Smooth muscle cell (in vitro differentiated cells): ENCODE measurements around the gene JAG2. TPM values are rescaled to one million over a fixed set of nuclear protein-coding genes. Genes with fewer than 3 reads are reported as not detected.
A peak's percentile ranks its signal among the peaks of the same experiment; 100 is the strongest.

Experiments
- DNase-seq: peaks from one replicate; lab custom pipeline; 2025; ENCODE audit not compliant: unreplicated experiment; lab: John Stamatoyannopoulos, UW
- H2AFZ ChIP-seq: fragments of 200-600 bp; sonication (generic); 2 replicates; pipeline ENCODE4 v1.6.0; 2016; ENCODE audit warnings: antibody characterized with exemption, low read depth, mild to moderate bottlenecking
- H3F3A ChIP-seq: fragments of 200-600 bp; sonication (generic); 2 replicates; pipeline ENCODE4 v1.6.0; 2017; ENCODE audit warnings: antibody characterized with exemption, low read depth
- H3K27ac ChIP-seq: fragments of 200-600 bp; sonication (generic); 2 replicates; pipeline ENCODE4 v1.5.1; 2016; ENCODE audit warnings: low read depth, mild to moderate bottlenecking
- H3K27me3 ChIP-seq: fragments of 200-600 bp; sonication (generic); 2 replicates; pipeline ENCODE4 v1.6.1; 2016; ENCODE audit warnings: low read depth, mild to moderate bottlenecking
- H3K36me3 ChIP-seq: fragments of 200-600 bp; sonication (generic); 2 replicates; pipeline ENCODE4 v1.5.1; 2016; ENCODE audit warnings: low read depth
- H3K4me1 ChIP-seq: fragments of 200-600 bp; sonication (generic); 2 replicates; pipeline ENCODE4 v1.5.1; 2016; ENCODE audit warnings: low read depth
- H3K4me2 ChIP-seq: fragments of 200-600 bp; sonication (generic); 2 replicates; pipeline ENCODE4 v1.6.0; 2016; ENCODE audit warnings: mild to moderate bottlenecking
- H3K4me3 ChIP-seq: fragments of 200-600 bp; sonication (generic); 2 replicates; pipeline ENCODE4 v1.5.1; 2016; ENCODE audit warnings: mild to moderate bottlenecking
- H3K79me2 ChIP-seq: fragments of 200-600 bp; sonication (generic); 2 replicates; pipeline ENCODE4 v1.6.0; 2016; ENCODE audit warnings: low read depth, mild to moderate bottlenecking
- H3K9ac ChIP-seq: fragments of 200-600 bp; sonication (generic); 2 replicates; pipeline ENCODE4 v1.6.0; 2016; ENCODE audit warnings: low read depth
- H3K9me3 ChIP-seq: fragments of 200-600 bp; sonication (generic); replicated peaks from 2 replicates; pipeline ENCODE4 v1.5.1; 2016; ENCODE audit warnings: low read depth
- H4K20me1 ChIP-seq: fragments of 200-600 bp; sonication (generic); 2 replicates; pipeline ENCODE4 v1.6.0; 2016; ENCODE audit warnings: low read depth
- whole genome bisulfite sequencing: methylation state at CpG from one replicate; pipeline ENCODE4 v1.1.7; 2016; ENCODE audit warnings: low lambda C conversion rate; 5-methylcytosine and 5-hydroxymethylcytosine counted together
- polyA plus RNA-seq: library from polyadenylated mRNA; unstranded; fragments of >200 nt; fragmentation: Nextera tagmentation; extraction: Ambion mirVana; gene quantifications from 2 replicates; pipeline ENCODE4 v1.2.1, GENCODE V29; 2016
- total RNA-seq: library from RNA; depleted of rRNA; stranded (reverse); fragments of >200 nt; gene quantifications from 2 replicates; pipeline ENCODE4 v1.2.3, GENCODE V29; 2014
- TF ChIP-seq, protein P1 (sequence below): fragments of 200-600 bp; sonication (generic); IDR thresholded peaks from 2 replicates; pipeline ENCODE4 v1.5.1; 2017; ENCODE audit warnings: borderline replicate concordance, mild to moderate bottlenecking, antibody characterized with exemption; ENCODE audit not compliant: insufficient read depth, poor library complexity, severe bottlenecking

JAG2 gene
- total RNA-seq: 5.8 and 7.6 TPM in 2 replicates
- 5.0 and 10.0 TPM in 2 replicates for polyA plus RNA-seq

DNA sequence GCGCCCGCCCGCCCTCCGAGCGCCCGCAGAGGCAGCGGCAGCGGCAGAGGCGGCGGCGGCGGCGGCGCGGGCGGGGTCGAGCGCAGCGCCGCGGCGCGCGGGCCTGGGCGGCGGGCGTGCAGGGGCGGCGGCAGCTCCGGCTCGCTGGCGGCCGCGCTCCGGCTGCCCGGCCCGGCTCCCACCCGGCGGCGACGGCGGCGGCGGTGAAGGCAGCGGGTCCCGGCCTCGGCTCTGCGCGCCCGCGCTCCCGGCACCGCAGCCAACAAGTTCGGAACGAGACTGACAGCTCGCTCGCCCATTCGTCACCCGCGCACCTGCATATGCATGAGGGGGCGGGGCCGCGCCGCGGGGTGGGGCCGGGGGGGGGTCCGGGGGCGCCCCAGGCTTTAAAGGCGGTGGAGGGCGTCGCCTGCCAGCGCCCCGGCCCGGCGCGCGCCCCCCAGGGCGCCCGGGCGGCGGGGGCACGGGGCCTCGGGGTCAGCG lies at the start of gene JAG2:
TSS of gene JAG2 (minus strand) at position 281 of the 483 bp plus-strand sequence. CDS start 356 bp downstream, outside the sequence.
- H3F3A ChIP-seq: no peaks in the 10 kb centered on the region
- H3K36me3 ChIP-seq: no peaks in the 10 kb centered on the region
- peaks cover 55% of the 10 kb centered on the region for H4K20me1 ChIP-seq
- no peak within 1 kb of the TSS for H2AFZ ChIP-seq
- DNase-seq: no peak
- peaks cover 26% of the 10 kb centered on the region for H3K27me3 ChIP-seq
- H3K9ac ChIP-seq: no peak within 1 kb of the TSS
- TF ChIP-seq, protein P1, sequence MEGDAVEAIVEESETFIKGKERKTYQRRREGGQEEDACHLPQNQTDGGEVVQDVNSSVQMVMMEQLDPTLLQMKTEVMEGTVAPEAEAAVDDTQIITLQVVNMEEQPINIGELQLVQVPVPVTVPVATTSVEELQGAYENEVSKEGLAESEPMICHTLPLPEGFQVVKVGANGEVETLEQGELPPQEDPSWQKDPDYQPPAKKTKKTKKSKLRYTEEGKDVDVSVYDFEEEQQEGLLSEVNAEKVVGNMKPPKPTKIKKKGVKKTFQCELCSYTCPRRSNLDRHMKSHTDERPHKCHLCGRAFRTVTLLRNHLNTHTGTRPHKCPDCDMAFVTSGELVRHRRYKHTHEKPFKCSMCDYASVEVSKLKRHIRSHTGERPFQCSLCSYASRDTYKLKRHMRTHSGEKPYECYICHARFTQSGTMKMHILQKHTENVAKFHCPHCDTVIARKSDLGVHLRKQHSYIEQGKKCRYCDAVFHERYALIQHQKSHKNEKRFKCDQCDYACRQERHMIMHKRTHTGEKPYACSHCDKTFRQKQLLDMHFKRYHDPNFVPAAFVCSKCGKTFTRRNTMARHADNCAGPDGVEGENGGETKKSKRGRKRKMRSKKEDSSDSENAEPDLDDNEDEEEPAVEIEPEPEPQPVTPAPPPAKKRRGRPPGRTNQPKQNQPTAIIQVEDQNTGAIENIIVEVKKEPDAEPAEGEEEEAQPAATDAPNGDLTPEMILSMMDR: no peak
- no peaks in the 10 kb centered on the region for H3K79me2 ChIP-seq
- peak within 1 kb of the TSS; percentile 48 for H3K4me3 ChIP-seq
- no peaks in the 10 kb centered on the region for H3K4me1 ChIP-seq
- WGBS: 1% methylated on average over 27 of the region's 84 CpGs
- peak within 1 kb of the TSS; percentile 92 for H3K4me2 ChIP-seq
- no peak within 1 kb of the TSS for H3K27ac ChIP-seq
- no peaks in the 10 kb centered on the region for H3K9me3 ChIP-seq

GRCh38 chr14:105217774-105218173 lies 49.2 kb upstream of the JAG2 start:
- Histone ChIP-seq H3K4me2 (no peak overlapping the region), H3K79me2 (no peaks in the 10 kb centered on the region), H3K9ac (no peak overlapping the region), H2AFZ (no peak overlapping the region), H3K4me1 (no peaks in the 10 kb centered on the region), H3K9me3 (no peaks in the 10 kb centered on the region), H3K4me3 (no peak overlapping the region), H4K20me1 (peaks cover 20% of the 10 kb centered on the region), H3K27ac (no peak overlapping the region), H3F3A (no peaks in the 10 kb centered on the region), H3K27me3 (no peaks in the 10 kb centered on the region), H3K36me3 (no peaks in the 10 kb centered on the region)
- 97% methylated on average over 11 of the region's 11 CpGs for WGBS
- TF ChIP-seq, protein P1: no peak
- DNase-seq: no peak

DNA sequence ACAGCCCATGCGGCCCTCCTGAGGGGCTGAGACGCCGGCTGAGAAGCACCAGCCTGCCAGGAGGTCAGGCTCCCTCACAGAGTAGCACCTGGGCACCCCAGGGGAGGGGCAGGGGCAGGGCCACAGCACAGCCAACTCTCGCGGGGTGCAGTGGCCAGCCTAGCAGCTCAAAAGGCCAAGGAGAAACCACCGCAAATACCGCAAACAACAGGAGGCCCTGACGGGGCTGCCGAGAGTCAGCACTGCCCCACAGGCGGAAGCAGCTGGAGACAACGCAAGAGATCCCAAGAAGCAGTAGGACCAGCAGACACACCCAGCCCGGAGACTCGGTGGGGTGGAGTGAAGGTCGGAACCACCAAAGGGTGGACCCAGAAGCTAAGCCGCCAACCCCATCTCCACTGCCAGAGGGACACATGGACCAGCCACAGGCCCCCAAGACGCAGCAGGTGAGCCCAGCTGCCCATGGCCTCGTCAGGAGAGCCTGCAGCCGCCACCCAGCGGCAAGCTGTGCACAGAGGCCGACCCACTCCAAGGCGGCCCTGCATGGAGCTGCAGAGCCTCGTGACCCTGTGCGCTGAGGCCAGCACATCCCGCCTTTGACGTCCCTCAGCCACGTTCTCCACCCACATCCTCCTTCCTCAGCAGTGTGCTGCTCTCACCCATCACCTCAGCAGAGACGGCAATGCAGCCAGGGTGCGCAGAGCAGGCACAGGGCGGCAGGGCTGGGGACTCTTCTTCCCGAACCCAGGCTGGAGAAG lies 48.1 kb upstream of the JAG2 start:
- H3F3A ChIP-seq: no peaks in the 10 kb centered on the region
- no peak overlapping the region for H3K9ac ChIP-seq
- H3K4me1 ChIP-seq: no peaks in the 10 kb centered on the region
- no peaks in the 10 kb centered on the region for H3K27me3 ChIP-seq
- H3K4me2 ChIP-seq: no peak overlapping the region
- H3K9me3 ChIP-seq: no peaks in the 10 kb centered on the region
- DNase-seq: no peak
- H3K27ac ChIP-seq: no peak overlapping the region
- peaks cover 20% of the 10 kb centered on the region for H4K20me1 ChIP-seq
- no peak overlapping the region for H3K4me3 ChIP-seq
- H2AFZ ChIP-seq: no peak overlapping the region
- 96% methylated on average over 30 of the region's 30 CpGs for WGBS
- no peaks in the 10 kb centered on the region for H3K79me2 ChIP-seq
- no peaks in the 10 kb centered on the region for H3K36me3 ChIP-seq
- TF ChIP-seq, protein P1: no peak
